GM12892 (cell line): ENCODE results near the gene LAMB1.

Experiments used
- POLR2A ChIP-seq: IDR thresholded peaks from 2 replicates; pipeline ENCODE4 v1.6.1; 2011; ENCODE audit warnings: low read depth, low read length, control low read depth
- TAF1 ChIP-seq: IDR thresholded peaks from 2 replicates; pipeline ENCODE4 v1.6.1; 2011; ENCODE audit warnings: low read depth, mild to moderate bottlenecking, control low read depth, low read length, borderline replicate concordance

- TF ChIP-seq POLR2A (no peak), TAF1 (no peak)
These were observed 43.4 kb downstream of the LAMB1 start for GRCh38 chr7:107959527-107959898.
